HFFc6 (cell line): ENCODE measurements around the gene FBXW5. TPM values are rescaled to one million over a fixed set of nuclear protein-coding genes. Genes with fewer than 3 reads are reported as not detected.

Experiments
- DNase-seq: peaks from one replicate; pipeline ENCODE4 v3.0.0-alpha.2; 2018
- H3K27ac Mint-ChIP-seq: 2 replicates; pipeline ENCODE4 v1.8.0; 2020; ENCODE audit warnings: mild to moderate bottlenecking, mixed read lengths
- H3K27me3 Mint-ChIP-seq: 2 replicates; pipeline ENCODE4 v1.8.0; 2021; ENCODE audit warnings: mild to moderate bottlenecking, moderate library complexity, mixed read lengths; ENCODE audit not compliant: insufficient read depth
- H3K36me3 Mint-ChIP-seq: 2 replicates; pipeline ENCODE4 v1.8.0; 2021; ENCODE audit warnings: low read depth, mixed read lengths
- H3K4me1 Mint-ChIP-seq: 2 replicates; pipeline ENCODE4 v1.8.0; 2020; ENCODE audit warnings: low read depth, mixed read lengths
- H3K4me3 Mint-ChIP-seq: 2 replicates; pipeline ENCODE4 v1.8.0; 2020; ENCODE audit warnings: mild to moderate bottlenecking, moderate library complexity, mixed read lengths
- H3K9me3 Mint-ChIP-seq: 2 replicates; pipeline ENCODE4 v1.8.0; 2020; ENCODE audit warnings: mild to moderate bottlenecking, mixed read lengths
- total RNA-seq, 6 experiments: library from RNA; stranded (reverse); fragmentation: NEBNext Ultra II Directional; extraction: Animal tissue kit (Norgen Biotek cat#: 25700); gene quantifications; 2 replicates in 1 of 6; 3 replicates in 5 of 6; pipeline ENCODE4 v1.2.3, GENCODE V29; 2021
- TF ChIP-seq, protein P1 (sequence below): fragments of 200-600 bp; sonication (generic); IDR thresholded peaks from 2 replicates; pipeline ENCODE4 v1.5.0; 2021; ENCODE audit warnings: antibody characterized with exemption, mild to moderate bottlenecking

The FBXW5 gene
- total RNA-seq, 6 experiments from 2014 or later: 89.1 to 102 (median 94.4) TPM

- no peaks in the 10 kb centered on the region for H3K9me3 Mint-ChIP-seq
- H3K36me3 Mint-ChIP-seq: no peaks in the 10 kb centered on the region
- H3K27me3 Mint-ChIP-seq: peaks cover 4% of the 10 kb centered on the region
- H3K27ac Mint-ChIP-seq: no peak overlapping the region
- TF ChIP-seq, protein P1, sequence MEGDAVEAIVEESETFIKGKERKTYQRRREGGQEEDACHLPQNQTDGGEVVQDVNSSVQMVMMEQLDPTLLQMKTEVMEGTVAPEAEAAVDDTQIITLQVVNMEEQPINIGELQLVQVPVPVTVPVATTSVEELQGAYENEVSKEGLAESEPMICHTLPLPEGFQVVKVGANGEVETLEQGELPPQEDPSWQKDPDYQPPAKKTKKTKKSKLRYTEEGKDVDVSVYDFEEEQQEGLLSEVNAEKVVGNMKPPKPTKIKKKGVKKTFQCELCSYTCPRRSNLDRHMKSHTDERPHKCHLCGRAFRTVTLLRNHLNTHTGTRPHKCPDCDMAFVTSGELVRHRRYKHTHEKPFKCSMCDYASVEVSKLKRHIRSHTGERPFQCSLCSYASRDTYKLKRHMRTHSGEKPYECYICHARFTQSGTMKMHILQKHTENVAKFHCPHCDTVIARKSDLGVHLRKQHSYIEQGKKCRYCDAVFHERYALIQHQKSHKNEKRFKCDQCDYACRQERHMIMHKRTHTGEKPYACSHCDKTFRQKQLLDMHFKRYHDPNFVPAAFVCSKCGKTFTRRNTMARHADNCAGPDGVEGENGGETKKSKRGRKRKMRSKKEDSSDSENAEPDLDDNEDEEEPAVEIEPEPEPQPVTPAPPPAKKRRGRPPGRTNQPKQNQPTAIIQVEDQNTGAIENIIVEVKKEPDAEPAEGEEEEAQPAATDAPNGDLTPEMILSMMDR: no peak
- no peak for DNase-seq
- H3K4me3 Mint-ChIP-seq: no peak overlapping the region
- H3K4me1 Mint-ChIP-seq: peaks cover 10% of the 10 kb centered on the region
These were observed 17.6 kb upstream of the FBXW5 start for GRCh38 chr9:136962163-136962562.

DNA sequence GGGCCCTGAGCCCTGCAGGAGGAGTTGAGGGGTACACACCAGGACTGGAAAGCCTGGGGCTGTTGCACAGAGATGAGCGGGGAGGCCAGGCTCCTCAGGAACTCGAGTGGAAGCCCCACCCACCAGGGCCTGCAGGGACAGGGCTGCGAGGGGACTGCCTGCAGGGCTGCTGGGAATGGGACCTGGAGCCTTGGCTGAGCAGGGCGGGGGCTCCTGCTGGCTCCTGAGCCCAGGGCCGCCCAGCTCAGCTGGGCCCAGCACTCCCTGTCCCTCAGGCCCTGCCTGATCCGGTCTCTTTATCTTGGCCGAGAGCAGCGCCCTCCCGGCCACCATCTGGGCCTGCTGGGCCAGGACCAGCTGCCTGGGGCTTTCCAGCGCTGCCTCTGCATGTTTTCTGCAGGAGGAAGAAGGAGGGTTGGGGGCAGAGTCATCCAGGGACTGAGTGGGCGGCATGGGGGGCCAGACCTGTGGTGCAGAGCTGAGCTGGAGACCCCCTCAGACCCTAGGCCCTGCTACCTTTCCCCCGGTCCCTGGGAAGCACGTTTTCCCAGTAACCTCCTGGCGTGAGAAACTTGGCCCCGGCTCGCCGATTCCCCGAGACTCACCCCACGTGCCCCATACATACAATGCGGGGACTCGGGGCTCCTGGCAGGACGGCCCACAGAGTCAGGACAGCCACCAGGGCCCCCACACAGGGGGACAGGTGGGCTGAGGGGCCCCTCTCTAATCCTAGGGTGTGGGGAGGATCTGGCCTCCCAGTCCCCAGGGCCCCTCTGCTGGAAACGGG is 16.9 kb upstream of the FBXW5 start:
- Mint-ChIP-seq H3K4me3 (no peak overlapping the region), H3K9me3 (peaks cover 4% of the 10 kb centered on the region; the same call in 1 of the 2 replicates), H3K36me3 (no peaks in the 10 kb centered on the region), H3K27me3 (peaks cover 4% of the 10 kb centered on the region), H3K4me1 (peaks cover 10% of the 10 kb centered on the region), H3K27ac (no peak overlapping the region)
- TF ChIP-seq, protein P1: no peak
- DNase-seq: no peak

GRCh38 chr9:136960938-136961275 is 16.4 kb upstream of the FBXW5 start:
- Mint-ChIP-seq H3K36me3 (no peaks in the 10 kb centered on the region), H3K9me3 (peaks cover 8% of the 10 kb centered on the region; the same call in 1 of the 2 replicates), H3K27me3 (peaks cover 8% of the 10 kb centered on the region), H3K4me3 (no peak overlapping the region), H3K27ac (no peak overlapping the region), H3K4me1 (peaks cover 4% of the 10 kb centered on the region)
- DNase-seq: no peak
- TF ChIP-seq, protein P1: no peak

DNA sequence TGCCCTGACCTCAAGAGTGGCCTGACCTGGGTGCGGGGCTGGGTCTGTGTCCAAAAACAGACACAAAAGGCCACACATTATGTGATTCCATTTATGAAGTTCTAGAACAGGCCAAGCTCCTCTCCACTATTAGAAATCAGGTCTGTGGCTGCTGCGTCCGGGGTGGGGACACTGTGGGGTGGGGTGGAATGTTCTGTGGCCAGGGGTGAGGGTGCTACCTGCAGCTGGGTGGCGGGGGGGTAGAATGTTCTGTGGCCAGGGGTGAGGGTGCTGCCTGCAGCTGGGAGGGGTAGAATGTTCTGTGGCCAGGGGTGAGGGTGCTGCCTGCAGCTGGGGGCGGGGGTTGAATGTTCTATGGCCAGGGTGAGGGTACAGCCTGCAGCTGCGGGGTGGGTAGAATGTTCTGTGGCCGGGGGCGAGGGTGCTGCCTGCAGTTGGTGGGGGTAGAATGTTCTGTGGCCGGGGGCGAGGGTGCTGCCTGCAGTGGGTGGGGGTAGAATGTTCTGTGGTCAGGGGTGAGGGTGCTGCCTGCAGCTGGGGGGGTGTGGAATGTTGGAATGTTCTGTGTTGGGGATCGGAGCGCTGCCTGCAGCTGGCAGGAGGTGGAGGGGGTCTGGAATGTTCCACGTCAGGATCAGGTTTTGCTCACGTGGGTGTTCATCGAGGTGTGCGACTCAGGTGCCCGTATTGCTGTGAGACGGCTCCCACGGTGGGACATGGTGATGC is 15.8 kb upstream of the FBXW5 start:
- DNase-seq: no peak
- H3K27ac Mint-ChIP-seq: no peak overlapping the region
- no peak overlapping the region for H3K4me3 Mint-ChIP-seq
- no peaks in the 10 kb centered on the region for H3K4me1 Mint-ChIP-seq
- peaks cover 8% of the 10 kb centered on the region for H3K27me3 Mint-ChIP-seq
- H3K36me3 Mint-ChIP-seq: no peaks in the 10 kb centered on the region
- TF ChIP-seq, protein P1: no peak
- peaks cover 8% of the 10 kb centered on the region; the same call in 1 of the 2 replicates for H3K9me3 Mint-ChIP-seq

- no peaks in the 10 kb centered on the region for H3K4me1 Mint-ChIP-seq
- H3K27me3 Mint-ChIP-seq: peaks cover 8% of the 10 kb centered on the region
- no peak for DNase-seq
- no peaks in the 10 kb centered on the region for H3K36me3 Mint-ChIP-seq
- peaks cover 8% of the 10 kb centered on the region; the same call in 1 of the 2 replicates for H3K9me3 Mint-ChIP-seq
- no peak overlapping the region for H3K27ac Mint-ChIP-seq
- H3K4me3 Mint-ChIP-seq: no peak overlapping the region
- TF ChIP-seq, protein P1: no peak
These were observed 14.6 kb upstream of the FBXW5 start for GRCh38 chr9:136958898-136959850.
